Measurements from ENCODE around the gene RAD51B. TPM values are rescaled to one million over a fixed set of nuclear protein-coding genes. Genes with fewer than 3 reads are reported as not detected.
A peak's percentile ranks its signal among the peaks of the same experiment; 100 is the strongest.

The RAD51B gene
- total RNA-seq, 6 donors from 2014 or later = 10.6 to 63.9 (median 18.4) TPM

- H3K27me3 ChIP-seq = no peaks in the 10 kb centered on the region
- DNase-seq (no peak), ATAC-seq (ENCODE audit: low FRiP score in 2 of 2) (no peak)
- TF ChIP-seq POLR2AphosphoS5 (IDR thresholded peaks at IDR 0.05) (no peak), EP300 (IDR thresholded peaks at IDR 0.05) (no peak), POLR2A (IDR thresholded peaks at IDR 0.05) (no peak), CTCF (IDR thresholded peaks at IDR 0.05) (no peak)
- no peaks in the 10 kb centered on the region for H3K9me3 ChIP-seq
- peaks cover 3 to 17% (median 9%) of the 10 kb centered on the region in 4 donors for H3K4me1 ChIP-seq
- H3K27ac ChIP-seq = no peak overlapping the region
- WGBS, 2 donors = 94 to 97% methylated on average over 5 of the region's 5 CpGs
- no peak overlapping the region for H3K4me3 ChIP-seq
- no peaks in the 10 kb centered on the region for H3K36me3 ChIP-seq
Measured at GRCh38 chr14:68159701-68160633, 340.4 kb downstream of the RAD51B start.

GRCh38 chr14:68160779-68161546 is 341.4 kb downstream of the RAD51B start:
- DNase-seq = no peak
- no peaks in the 10 kb centered on the region for H3K9me3 ChIP-seq
- 60 to 64% methylated on average over 4 of the region's 4 CpGs for WGBS, 2 donors
- H3K4me1 ChIP-seq = peaks cover 3 to 17% (median 13%) of the 10 kb centered on the region in 4 donors
- no peak overlapping the region for H3K27ac ChIP-seq
- no peak for TF ChIP-seq CTCF (IDR thresholded peaks at IDR 0.05)
- ATAC-seq (ENCODE audit: low FRiP score in 2 of 2) = no peak
- H3K36me3 ChIP-seq = no peaks in the 10 kb centered on the region
- H3K27me3 ChIP-seq = no peaks in the 10 kb centered on the region
- no peak overlapping the region for H3K4me3 ChIP-seq

- WGBS, 2 donors = 81 to 83% methylated on average over 4 of the region's 4 CpGs
- TF ChIP-seq POLR2A (IDR thresholded peaks at IDR 0.05) = no peak
- TF ChIP-seq CTCF (IDR thresholded peaks at IDR 0.05) = no peak
- TF ChIP-seq EP300 (IDR thresholded peaks at IDR 0.05) = no peak
- TF ChIP-seq POLR2AphosphoS5 (IDR thresholded peaks at IDR 0.05) = no peak
- H3K4me3 ChIP-seq = no peak overlapping the region
- DNase-seq = no peak
- H3K27me3 ChIP-seq = no peaks in the 10 kb centered on the region
- H3K27ac ChIP-seq = no peak overlapping the region
- no peaks in the 10 kb centered on the region for H3K36me3 ChIP-seq
- no peak for ATAC-seq (ENCODE audit: low FRiP score in 2 of 2)
- H3K4me1 ChIP-seq = peaks cover 3 to 15% (median 13%) of the 10 kb centered on the region in 4 donors
- no peaks in the 10 kb centered on the region for H3K9me3 ChIP-seq
Measured at GRCh38 chr14:68162887-68163286, 343.3 kb downstream of the RAD51B start.

- Histone ChIP-seq H3K27me3 (no peaks in the 10 kb centered on the region), H3K4me3 (no peak overlapping the region), H3K27ac (peak overlapping the region in 2 of 4 donors; percentile 1 to 22), H3K36me3 (no peaks in the 10 kb centered on the region), H3K9me3 (no peaks in the 10 kb centered on the region), H3K4me1 (peaks cover 0 to 13% (median 12%) of the 10 kb centered on the region in 4 donors)
- WGBS, 2 donors = 37 to 39% methylated on average over 1 of the region's 1 CpG
- ATAC-seq (ENCODE audit: low FRiP score in 2 of 2) = no peak
- TF ChIP-seq POLR2A (IDR thresholded peaks at IDR 0.05) (no peak), CTCF (IDR thresholded peaks at IDR 0.05) (no peak), POLR2AphosphoS5 (IDR thresholded peaks at IDR 0.05) (no peak), EP300 (IDR thresholded peaks at IDR 0.05) (no peak)
- DNase-seq = no peak
Measured at GRCh38 chr14:68164711-68165113, 345.1 kb downstream of the RAD51B start.

All from upper lobe of left lung (tissue), 6 donors.